Measurements from ENCODE around the gene RRN3. TPM values are rescaled to one million over a fixed set of nuclear protein-coding genes. Genes with fewer than 3 reads are reported as not detected.
"Not testable (repeated sequence)": the region's sequence is repeated elsewhere in the genome, so short reads cannot be mapped to it uniquely, and the experiment has no call there.

RRN3 gene
- total RNA-seq, 1 experiment from 2014 or later, result 40.9 TPM

DNA sequence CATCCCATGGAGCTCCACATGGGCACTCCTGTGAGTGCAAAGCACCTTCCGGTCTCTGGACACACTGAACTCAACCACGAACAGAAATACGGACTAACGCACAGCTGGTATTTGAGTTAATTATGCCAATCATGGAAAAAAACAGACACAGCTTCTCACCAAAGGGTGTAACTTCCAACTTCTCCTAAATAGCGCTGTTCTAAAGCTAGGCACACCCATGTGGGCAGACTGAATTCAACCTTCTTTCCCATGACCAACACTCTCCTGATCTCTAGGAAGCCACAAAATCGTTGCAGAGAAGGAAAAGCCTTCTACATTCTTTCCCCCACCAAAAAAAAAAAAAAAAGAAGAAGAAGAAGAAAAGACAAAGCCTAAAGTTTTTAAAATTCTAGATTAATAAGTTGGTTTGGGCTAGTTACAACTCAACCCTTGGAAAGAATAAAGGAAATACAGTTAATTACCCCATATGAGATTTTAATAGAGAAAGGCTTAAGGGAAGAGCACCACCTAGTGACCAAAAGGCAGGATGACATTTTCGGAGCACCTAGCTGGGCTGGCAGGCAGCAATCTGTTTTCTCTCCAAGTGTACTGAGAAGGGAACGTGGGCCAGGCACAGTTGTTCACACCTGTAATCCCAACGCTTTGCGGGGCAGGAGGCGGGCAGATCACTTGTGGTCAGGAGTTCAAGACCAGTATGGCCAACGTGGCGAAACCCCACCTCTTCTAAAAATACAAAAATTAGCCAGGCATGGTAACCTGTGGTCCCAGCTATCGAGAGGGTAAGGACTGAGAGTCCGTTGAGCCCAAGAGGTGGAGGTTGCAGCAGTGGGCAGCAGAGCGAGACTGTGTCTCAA lies 21.9 kb downstream of the RRN3 start:
- H4K8ac ChIP-seq (replicated peaks; ENCODE audit: insufficient read length, low read depth, low read length); H3K4me1 ChIP-seq (ENCODE audit: insufficient read depth, low read length); H3K79me2 ChIP-seq (ENCODE audit: insufficient read depth, low read length); H3K14ac ChIP-seq (ENCODE audit: insufficient read depth, low read length); H3K18ac ChIP-seq (ENCODE audit: insufficient read length, low read depth, low read length); H2BK15ac ChIP-seq (ENCODE audit: low read depth, low read length); H4K91ac ChIP-seq (ENCODE audit: insufficient read length, low read depth, low read length); H3K9me3 Mint-ChIP-seq; H3K9me3 ChIP-seq (ENCODE audit: control insufficient read depth, low read depth, low read length); H3K4me2 ChIP-seq (ENCODE audit: insufficient read depth, insufficient read length, low read length); H2BK120ac ChIP-seq (ENCODE audit: low read depth, low read length, poor library complexity, severe bottlenecking); H4K20me1 ChIP-seq (ENCODE audit: control insufficient read depth, insufficient read depth, insufficient read length); H3K27ac ChIP-seq (ENCODE audit: insufficient read length, low read depth, low read length); H3K4ac ChIP-seq (ENCODE audit: low read depth, low read length); H2AFZ ChIP-seq (ENCODE audit: low read length); H3K23ac ChIP-seq (ENCODE audit: insufficient read length, low read depth, low read length); H3K27me3 ChIP-seq (ENCODE audit: insufficient read depth, low read length); H4K5ac ChIP-seq (ENCODE audit: insufficient read length, low read depth, low read length); H3K4me3 Mint-ChIP-seq; H2BK12ac ChIP-seq (ENCODE audit: insufficient read length, low read depth, low read length); H2BK5ac ChIP-seq (ENCODE audit: insufficient read length, low read length); H2BK20ac ChIP-seq (ENCODE audit: low read depth, low read length, poor library complexity, severe bottlenecking); H3T11ph ChIP-seq (ENCODE audit: low read length); H3K9ac ChIP-seq (ENCODE audit: extremely low read depth, insufficient read length, low read length); H3K56ac ChIP-seq (ENCODE audit: insufficient read length, low read depth, low read length); DNase-seq; H3K79me1 ChIP-seq (ENCODE audit: insufficient read depth, low read depth, low read length, poor library complexity, severe bottlenecking); H3K23me2 ChIP-seq (ENCODE audit: insufficient read length, low read depth, low read length, poor library complexity, severe bottlenecking); H2AK5ac ChIP-seq (ENCODE audit: insufficient read length, low read length); H3K27me3 Mint-ChIP-seq (ENCODE audit: low read depth); H3K4me1 Mint-ChIP-seq: not testable (repeated sequence)
- peaks cover 32 to 80% (median 71%) of the 10 kb centered on the region in 3 experiments for H3K36me3 Mint-ChIP-seq (ENCODE audit: insufficient read depth in 1 of 3, low read depth in 3 of 3)
- TF ChIP-seq, protein P1, sequence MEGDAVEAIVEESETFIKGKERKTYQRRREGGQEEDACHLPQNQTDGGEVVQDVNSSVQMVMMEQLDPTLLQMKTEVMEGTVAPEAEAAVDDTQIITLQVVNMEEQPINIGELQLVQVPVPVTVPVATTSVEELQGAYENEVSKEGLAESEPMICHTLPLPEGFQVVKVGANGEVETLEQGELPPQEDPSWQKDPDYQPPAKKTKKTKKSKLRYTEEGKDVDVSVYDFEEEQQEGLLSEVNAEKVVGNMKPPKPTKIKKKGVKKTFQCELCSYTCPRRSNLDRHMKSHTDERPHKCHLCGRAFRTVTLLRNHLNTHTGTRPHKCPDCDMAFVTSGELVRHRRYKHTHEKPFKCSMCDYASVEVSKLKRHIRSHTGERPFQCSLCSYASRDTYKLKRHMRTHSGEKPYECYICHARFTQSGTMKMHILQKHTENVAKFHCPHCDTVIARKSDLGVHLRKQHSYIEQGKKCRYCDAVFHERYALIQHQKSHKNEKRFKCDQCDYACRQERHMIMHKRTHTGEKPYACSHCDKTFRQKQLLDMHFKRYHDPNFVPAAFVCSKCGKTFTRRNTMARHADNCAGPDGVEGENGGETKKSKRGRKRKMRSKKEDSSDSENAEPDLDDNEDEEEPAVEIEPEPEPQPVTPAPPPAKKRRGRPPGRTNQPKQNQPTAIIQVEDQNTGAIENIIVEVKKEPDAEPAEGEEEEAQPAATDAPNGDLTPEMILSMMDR (conservative IDR thresholded peaks at IDR 0.05), result peak; percentile 54
- no CpG with 5 or more reads among the region's 16 CpGs for WGBS (ENCODE audit: extremely low coverage, insufficient read length, low lambda C conversion rate)
- H3K27ac Mint-ChIP-seq, result peak overlapping the region in 2 of 3 experiments; percentile 61 to 70; a peak in 5 of 7 replicates

DNA sequence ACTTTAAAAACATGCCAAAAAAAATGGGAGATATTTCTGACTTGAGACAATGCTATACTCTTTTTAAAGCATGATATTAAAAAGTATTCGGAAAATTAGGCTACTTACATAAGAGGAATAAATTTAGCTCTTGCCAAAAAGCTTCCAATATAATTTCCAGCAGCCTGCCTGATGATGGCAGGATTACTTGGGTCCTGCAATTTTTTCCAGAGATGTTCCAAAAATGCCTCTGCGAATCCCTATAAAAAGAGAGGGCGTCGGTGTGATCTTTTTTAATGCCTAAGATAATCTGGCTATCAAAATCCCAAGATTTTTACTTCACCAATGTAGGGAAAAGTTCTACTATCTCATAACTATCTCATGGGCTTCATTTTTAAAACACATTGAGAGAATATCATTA lies 23.1 kb downstream of the RRN3 start:
- not testable (repeated sequence) for H3K4me3 Mint-ChIP-seq; H2BK20ac ChIP-seq (ENCODE audit: low read depth, low read length, poor library complexity, severe bottlenecking); H3K27me3 ChIP-seq (ENCODE audit: insufficient read depth, low read length); H3K27ac ChIP-seq (ENCODE audit: insufficient read length, low read depth, low read length); H2BK5ac ChIP-seq (ENCODE audit: insufficient read length, low read length); H3K9ac ChIP-seq (ENCODE audit: extremely low read depth, insufficient read length, low read length); H3K4me1 Mint-ChIP-seq; DNase-seq; H3K4me2 ChIP-seq (ENCODE audit: insufficient read depth, insufficient read length, low read length); H3K27me3 Mint-ChIP-seq (ENCODE audit: low read depth); H2BK12ac ChIP-seq (ENCODE audit: insufficient read length, low read depth, low read length); H3T11ph ChIP-seq (ENCODE audit: low read length); H3K18ac ChIP-seq (ENCODE audit: insufficient read length, low read depth, low read length); H4K91ac ChIP-seq (ENCODE audit: insufficient read length, low read depth, low read length); H3K79me1 ChIP-seq (ENCODE audit: insufficient read depth, low read depth, low read length, poor library complexity, severe bottlenecking); H3K4ac ChIP-seq (ENCODE audit: low read depth, low read length); H2BK120ac ChIP-seq (ENCODE audit: low read depth, low read length, poor library complexity, severe bottlenecking); H2AFZ ChIP-seq (ENCODE audit: low read length); H3K9me3 ChIP-seq (ENCODE audit: control insufficient read depth, low read depth, low read length); H3K79me2 ChIP-seq (ENCODE audit: insufficient read depth, low read length); H3K23me2 ChIP-seq (ENCODE audit: insufficient read length, low read depth, low read length, poor library complexity, severe bottlenecking); H4K8ac ChIP-seq (replicated peaks; ENCODE audit: insufficient read length, low read depth, low read length); H2BK15ac ChIP-seq (ENCODE audit: low read depth, low read length); H3K23ac ChIP-seq (ENCODE audit: insufficient read length, low read depth, low read length); H3K4me1 ChIP-seq (ENCODE audit: insufficient read depth, low read length); H3K14ac ChIP-seq (ENCODE audit: insufficient read depth, low read length); H3K27ac Mint-ChIP-seq; H4K20me1 ChIP-seq (ENCODE audit: control insufficient read depth, insufficient read depth, insufficient read length); H2AK5ac ChIP-seq (ENCODE audit: insufficient read length, low read length); H3K56ac ChIP-seq (ENCODE audit: insufficient read length, low read depth, low read length); H3K9me3 Mint-ChIP-seq; H4K5ac ChIP-seq (ENCODE audit: insufficient read length, low read depth, low read length)
- WGBS (ENCODE audit: extremely low coverage, insufficient read length, low lambda C conversion rate), result no CpG with 5 or more reads among the region's 4 CpGs
- peaks cover 26 to 79% (median 67%) of the 10 kb centered on the region in 3 experiments for H3K36me3 Mint-ChIP-seq (ENCODE audit: insufficient read depth in 1 of 3, low read depth in 3 of 3)

Measured in H9 (cell line).